Renal cortical epithelial cell (primary cell): ENCODE measurements around the gene LCE1F. TPM values are rescaled to one million over a fixed set of nuclear protein-coding genes. Genes with fewer than 3 reads are reported as not detected.
A peak's percentile ranks its signal among the peaks of the same experiment; 100 is the strongest.

Experiments used
- DNase-seq: peaks from one replicate; pipeline ENCODE4 v3.0.0-alpha.2; 2011; ENCODE audit warnings: low read depth
- total RNA-seq: library from RNA; depleted of rRNA; stranded (reverse); fragments of >200 nt; gene quantifications from 2 replicates; pipeline ENCODE4 v1.2.3, GENCODE V29; 2014

The LCE1F gene
- total RNA-seq, result not detected in 2 replicates

- no peak for DNase-seq
Observed at GRCh38 chr1:152774875-152775274, at the start of gene LCE1F. LCE1F (plus strand) TSS chr1:152775140; CDS start chr1:152776372, 1,232 bp downstream.

GRCh38 chr1:152725261-152725660, 49.7 kb upstream of the LCE1F start:
- no peak for DNase-seq

GRCh38 chr1:152728986-152729385, 46.0 kb upstream of the LCE1F start:
- DNase-seq, result no peak

- no peak for DNase-seq
Observed at GRCh38 chr1:152735648-152736047, 39.3 kb upstream of the LCE1F start.

GRCh38 chr1:152737997-152738396, 36.9 kb upstream of the LCE1F start:
- DNase-seq, result no peak

GRCh38 chr1:152739841-152740240, 35.1 kb upstream of the LCE1F start:
- no peak for DNase-seq

GRCh38 chr1:152741656-152742055, 33.3 kb upstream of the LCE1F start:
- DNase-seq, result no peak

- no peak for DNase-seq
Observed at GRCh38 chr1:152743371-152744145, 31.4 kb upstream of the LCE1F start.

- DNase-seq, result no peak
Observed at GRCh38 chr1:152745289-152745704, 29.6 kb upstream of the LCE1F start.

- no peak for DNase-seq
Observed at GRCh38 chr1:152745765-152746444, 29.0 kb upstream of the LCE1F start.

- no peak for DNase-seq
Observed at GRCh38 chr1:152747831-152748230, 27.1 kb upstream of the LCE1F start.

- DNase-seq, result peak; percentile 7
Observed at GRCh38 chr1:152752225-152752624, 22.7 kb upstream of the LCE1F start.

GRCh38 chr1:152753586-152753985, 21.4 kb upstream of the LCE1F start:
- no peak for DNase-seq

- no peak for DNase-seq
Observed at GRCh38 chr1:152756872-152757271, 18.1 kb upstream of the LCE1F start.

- DNase-seq, result no peak
Observed at GRCh38 chr1:152757747-152758146, 17.2 kb upstream of the LCE1F start, which contains the start of gene KPRP. KPRP (plus strand) TSS chr1:152758025; CDS start chr1:152759589, 1,564 bp downstream.

GRCh38 chr1:152758636-152759035, 16.3 kb upstream of the LCE1F start:
- no peak for DNase-seq

- no peak for DNase-seq
Observed at GRCh38 chr1:152759453-152760173, 15.3 kb upstream of the LCE1F start.

GRCh38 chr1:152760551-152761190, 14.3 kb upstream of the LCE1F start:
- DNase-seq, result no peak

GRCh38 chr1:152761609-152762213, 13.2 kb upstream of the LCE1F start:
- no peak for DNase-seq

GRCh38 chr1:152768847-152769533, 6.0 kb upstream of the LCE1F start:
- peak; percentile 37 for DNase-seq

- DNase-seq, result no peak
Observed at GRCh38 chr1:152770411-152770810, 4.5 kb upstream of the LCE1F start.
